ENCODE measurements around the gene MDFIC2.
"Not testable (repeated sequence)": the region's sequence is repeated elsewhere in the genome, so short reads cannot be mapped to it uniquely, and the experiment has no call there.

Gene MDFIC2

DNA sequence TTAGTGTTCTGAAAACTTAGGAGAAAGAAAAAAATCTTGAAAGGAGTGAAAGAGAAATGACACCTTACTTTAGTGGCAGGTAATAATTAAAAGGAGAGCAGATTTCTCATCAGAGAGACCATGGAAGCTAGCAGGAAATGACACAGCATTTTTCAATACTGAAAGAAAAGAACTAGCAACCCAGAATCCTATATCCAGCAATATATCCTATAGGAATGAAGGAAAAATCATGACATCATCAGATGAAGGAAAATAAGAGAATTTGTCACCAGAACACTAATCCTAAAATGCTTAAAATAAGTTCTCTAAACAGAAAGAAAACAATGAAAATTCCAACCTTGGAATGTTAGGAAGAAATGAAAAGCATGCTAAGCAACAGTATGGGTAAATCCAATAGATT, 39.8 kb upstream of the MDFIC2 start:
- H3K4me3 ChIP-seq (ENCODE audit: severe bottlenecking), result no peak overlapping the region
- TF ChIP-seq, protein P1, sequence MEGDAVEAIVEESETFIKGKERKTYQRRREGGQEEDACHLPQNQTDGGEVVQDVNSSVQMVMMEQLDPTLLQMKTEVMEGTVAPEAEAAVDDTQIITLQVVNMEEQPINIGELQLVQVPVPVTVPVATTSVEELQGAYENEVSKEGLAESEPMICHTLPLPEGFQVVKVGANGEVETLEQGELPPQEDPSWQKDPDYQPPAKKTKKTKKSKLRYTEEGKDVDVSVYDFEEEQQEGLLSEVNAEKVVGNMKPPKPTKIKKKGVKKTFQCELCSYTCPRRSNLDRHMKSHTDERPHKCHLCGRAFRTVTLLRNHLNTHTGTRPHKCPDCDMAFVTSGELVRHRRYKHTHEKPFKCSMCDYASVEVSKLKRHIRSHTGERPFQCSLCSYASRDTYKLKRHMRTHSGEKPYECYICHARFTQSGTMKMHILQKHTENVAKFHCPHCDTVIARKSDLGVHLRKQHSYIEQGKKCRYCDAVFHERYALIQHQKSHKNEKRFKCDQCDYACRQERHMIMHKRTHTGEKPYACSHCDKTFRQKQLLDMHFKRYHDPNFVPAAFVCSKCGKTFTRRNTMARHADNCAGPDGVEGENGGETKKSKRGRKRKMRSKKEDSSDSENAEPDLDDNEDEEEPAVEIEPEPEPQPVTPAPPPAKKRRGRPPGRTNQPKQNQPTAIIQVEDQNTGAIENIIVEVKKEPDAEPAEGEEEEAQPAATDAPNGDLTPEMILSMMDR (IDR thresholded peaks at IDR 0.05; ENCODE audit: poor library complexity, severe bottlenecking), result no peak
- H3K27ac ChIP-seq (ENCODE audit: poor library complexity, severe bottlenecking), result no peak overlapping the region
- H3K27me3 ChIP-seq (ENCODE audit: insufficient read depth, poor library complexity, severe bottlenecking), result peaks cover 17% of the 10 kb centered on the region
- DNase-seq (ENCODE audit: low spot score), result no peak
- ATAC-seq (ENCODE audit: low read depth), result no peak
- H3K4me1 ChIP-seq (ENCODE audit: insufficient read depth, poor library complexity, severe bottlenecking), result no peaks in the 10 kb centered on the region
- no peaks in the 10 kb centered on the region for H3K36me3 ChIP-seq (ENCODE audit: low read depth)
- H3K9me3 ChIP-seq (ENCODE audit: severe bottlenecking), result no peaks in the 10 kb centered on the region

DNA sequence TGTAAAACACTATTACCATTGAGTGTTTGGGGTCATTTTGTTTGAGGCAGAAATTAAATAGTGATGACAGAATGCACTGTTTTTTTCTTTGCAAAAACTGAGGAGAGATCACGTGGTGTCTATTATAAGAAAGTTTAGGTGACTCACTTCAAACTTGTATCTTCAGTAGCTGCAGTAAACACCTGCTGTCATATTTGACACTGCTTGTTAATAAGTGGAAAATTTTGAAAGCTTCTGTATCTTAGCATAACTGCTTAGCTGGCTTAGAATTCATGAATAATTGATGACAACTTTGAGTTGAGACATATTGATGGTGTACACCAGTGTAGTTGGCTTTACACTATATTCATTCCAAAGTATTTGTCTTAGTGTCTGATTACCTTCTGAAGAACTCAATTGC, 29.7 kb upstream of the MDFIC2 start:
- Histone ChIP-seq H3K4me1 (ENCODE audit: insufficient read depth, poor library complexity, severe bottlenecking) (no peaks in the 10 kb centered on the region), H3K27ac (ENCODE audit: poor library complexity, severe bottlenecking) (no peak overlapping the region), H3K4me3 (ENCODE audit: severe bottlenecking) (no peak overlapping the region), H3K27me3 (ENCODE audit: insufficient read depth, poor library complexity, severe bottlenecking) (no peaks in the 10 kb centered on the region), H3K9me3 (ENCODE audit: severe bottlenecking) (no peaks in the 10 kb centered on the region), H3K36me3 (ENCODE audit: low read depth) (no peaks in the 10 kb centered on the region)
- no peak for ATAC-seq (ENCODE audit: low read depth)
- TF ChIP-seq, protein P1 (IDR thresholded peaks at IDR 0.05; ENCODE audit: poor library complexity, severe bottlenecking), result no peak
- DNase-seq (ENCODE audit: low spot score), result no peak

DNA sequence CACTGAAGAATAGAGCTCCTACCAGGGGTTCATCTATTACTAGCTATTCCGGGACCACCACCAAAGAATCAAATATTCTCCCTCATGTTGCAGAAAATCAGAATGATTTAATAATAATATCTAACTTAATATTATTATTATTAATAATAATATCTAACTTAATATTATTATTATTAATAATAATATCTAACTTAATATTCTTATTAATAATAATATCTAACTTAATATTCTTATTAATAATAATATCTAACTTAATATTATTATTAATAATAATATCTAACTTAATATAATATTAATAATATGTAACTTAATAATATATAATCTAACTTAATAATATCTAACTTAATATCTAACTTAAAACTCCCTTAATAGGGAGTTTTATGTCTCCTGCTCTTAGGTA, 24.4 kb upstream of the MDFIC2 start:
- H3K9me3 ChIP-seq (ENCODE audit: severe bottlenecking); ATAC-seq (ENCODE audit: low read depth); DNase-seq (ENCODE audit: low spot score): not testable (repeated sequence)

DNA sequence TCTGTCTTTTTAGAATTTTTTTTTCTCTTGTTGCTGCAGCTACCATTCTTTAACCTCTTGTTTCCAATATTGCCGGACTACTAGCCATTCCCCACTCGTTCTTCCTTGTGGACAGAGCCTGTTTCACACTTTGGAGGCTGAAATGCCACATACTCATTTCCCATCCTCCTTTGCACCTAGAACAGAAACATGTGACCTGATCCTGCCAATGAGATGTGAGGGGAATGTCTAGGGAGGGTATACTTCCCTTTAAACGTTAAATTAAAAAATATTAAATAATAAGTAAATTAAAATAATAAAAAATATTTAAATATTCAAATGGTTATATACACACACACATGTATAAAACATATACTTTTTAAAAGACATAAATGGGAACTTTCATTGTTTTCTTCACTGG, 20.6 kb upstream of the MDFIC2 start:
- TF ChIP-seq, protein P1 (IDR thresholded peaks at IDR 0.05; ENCODE audit: poor library complexity, severe bottlenecking), result no peak

More for the DNA sequence above, 24.4 kb upstream of the MDFIC2 start:
- not testable (repeated sequence) for H3K4me1 ChIP-seq (ENCODE audit: insufficient read depth, poor library complexity, severe bottlenecking); H3K27ac ChIP-seq (ENCODE audit: poor library complexity, severe bottlenecking); H3K27me3 ChIP-seq (ENCODE audit: insufficient read depth, poor library complexity, severe bottlenecking); H3K4me3 ChIP-seq (ENCODE audit: severe bottlenecking); H3K36me3 ChIP-seq (ENCODE audit: low read depth)

DNA sequence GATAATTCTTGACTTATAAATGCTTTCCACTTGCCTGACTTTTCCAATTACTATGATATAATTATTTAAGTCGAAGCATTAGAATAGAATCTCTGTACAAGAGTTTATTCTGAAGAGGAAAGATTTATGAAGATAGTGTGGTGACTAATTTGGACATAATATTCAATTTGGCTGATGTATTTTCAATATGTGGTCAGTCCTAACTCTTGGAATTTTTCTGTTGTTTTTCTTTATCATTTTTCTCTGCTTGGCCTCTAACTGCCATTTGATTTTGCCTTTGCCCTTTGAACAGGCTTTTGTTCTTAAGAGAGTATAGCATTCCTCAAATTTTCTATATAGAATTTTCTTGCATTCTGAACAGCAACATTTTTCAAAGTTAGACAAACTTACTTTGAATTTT, 2.6 kb upstream of the MDFIC2 start:
- DNase-seq (ENCODE audit: low spot score) (no peak), ATAC-seq (ENCODE audit: low read depth) (no peak)
- H3K9me3 ChIP-seq (ENCODE audit: severe bottlenecking), result no peaks in the 10 kb centered on the region
- TF ChIP-seq, protein P1 (IDR thresholded peaks at IDR 0.05; ENCODE audit: poor library complexity, severe bottlenecking), result no peak
- peaks cover 6% of the 10 kb centered on the region for H3K27me3 ChIP-seq (ENCODE audit: insufficient read depth, poor library complexity, severe bottlenecking)
- H3K36me3 ChIP-seq (ENCODE audit: low read depth), result no peaks in the 10 kb centered on the region
- H3K4me1 ChIP-seq (ENCODE audit: insufficient read depth, poor library complexity, severe bottlenecking), result no peaks in the 10 kb centered on the region
- H3K4me3 ChIP-seq (ENCODE audit: severe bottlenecking), result no peak overlapping the region
- no peak overlapping the region for H3K27ac ChIP-seq (ENCODE audit: poor library complexity, severe bottlenecking)

More for the DNA sequence above, 20.6 kb upstream of the MDFIC2 start:
- Histone ChIP-seq H3K27ac (ENCODE audit: poor library complexity, severe bottlenecking) (no peak overlapping the region), H3K9me3 (ENCODE audit: severe bottlenecking) (no peaks in the 10 kb centered on the region), H3K4me3 (ENCODE audit: severe bottlenecking) (no peak overlapping the region), H3K4me1 (ENCODE audit: insufficient read depth, poor library complexity, severe bottlenecking) (no peaks in the 10 kb centered on the region), H3K36me3 (ENCODE audit: low read depth) (no peaks in the 10 kb centered on the region), H3K27me3 (ENCODE audit: insufficient read depth, poor library complexity, severe bottlenecking) (peaks cover 15% of the 10 kb centered on the region)
- ATAC-seq (ENCODE audit: low read depth) (no peak), DNase-seq (ENCODE audit: low spot score) (no peak)

Measured in RWPE2 (cell line).